A673 (cell line): ENCODE data around the gene ASPG. TPM values are rescaled to one million over a fixed set of nuclear protein-coding genes. Genes with fewer than 3 reads are reported as not detected.

Source experiments
- BruUV-seq: library from RNA; stranded (reverse); fragments of 400-500 nt; replicated peaks from 2 replicates; lab custom pipeline; 2021; lab: Mats Ljungman, UMichigan
- CTCF ChIA-PET: fragments of 300-600 bp; sonication (Branson Sonifier 250); formaldehyde crosslinking; loops from one replicate; lab custom pipeline; 2022; ENCODE audit warnings: antibody characterized with exemption; lab: Charles Lee
- POLR2A ChIA-PET: fragments of 300-600 bp; sonication (Branson Sonifier 250); formaldehyde crosslinking; loops from one replicate; lab custom pipeline; 2022; ENCODE audit warnings: antibody characterized with exemption; ENCODE audit not compliant: low non-redundant PET; lab: Charles Lee
- DNase-seq: peaks from one replicate; pipeline ENCODE4 v3.0.0-alpha.2; 2015; ENCODE audit warnings: low spot score
- H3K27ac ChIP-seq: fragments of 200-600 bp; sonication (generic); 2 replicates; pipeline ENCODE4 v1.5.1; 2016; ENCODE audit warnings: mixed run types, low read depth, mild to moderate bottlenecking, mixed read lengths, antibody characterized with exemption, low read length; ENCODE audit not compliant: poor library complexity, severe bottlenecking
- H3K27me3 ChIP-seq: fragments of 200-600 bp; sonication (generic); replicated peaks from 2 replicates; pipeline ENCODE4 v1.6.1; 2017; ENCODE audit warnings: mixed run types, low read depth, mild to moderate bottlenecking, mixed read lengths, antibody characterized with exemption, low read length; ENCODE audit not compliant: insufficient read depth, poor library complexity
- H3K36me3 ChIP-seq: fragments of 200-600 bp; sonication (generic); 2 replicates; pipeline ENCODE4 v1.6.1; 2016; ENCODE audit warnings: mixed run types, mild to moderate bottlenecking, mixed read lengths, antibody characterized with exemption, low read length; ENCODE audit not compliant: insufficient read depth, poor library complexity, severe bottlenecking
- H3K4me1 ChIP-seq: fragments of 200-600 bp; sonication (generic); 2 replicates; pipeline ENCODE4 v1.6.1; 2017; ENCODE audit warnings: mixed run types, mild to moderate bottlenecking, mixed read lengths, antibody characterized with exemption, low read length; ENCODE audit not compliant: insufficient read depth, poor library complexity, severe bottlenecking
- H3K4me3 ChIP-seq: fragments of 200-600 bp; sonication (generic); 2 replicates; pipeline ENCODE4 v1.5.1; 2016; ENCODE audit warnings: low read depth, mixed run types, mild to moderate bottlenecking, mixed read lengths, low read length; ENCODE audit not compliant: poor library complexity, severe bottlenecking
- H3K9me3 ChIP-seq: fragments of 200-600 bp; sonication (generic); 2 replicates; pipeline ENCODE4 v1.6.1; 2016; ENCODE audit warnings: mixed run types, low read depth, mild to moderate bottlenecking, mixed read lengths, antibody characterized with exemption, low read length; ENCODE audit not compliant: poor library complexity, severe bottlenecking
- EZH2 ChIP-seq: fragments of 200-600 bp; sonication (generic); IDR thresholded peaks from 2 replicates; pipeline ENCODE4 v1.6.1; 2017; ENCODE audit warnings: borderline replicate concordance, low read depth, mild to moderate bottlenecking, mixed read lengths, antibody characterized with exemption, low read length; ENCODE audit not compliant: poor library complexity, severe bottlenecking
- intact Hi-C: fragments of 100-400 bp; cut with micrococcal nuclease; formaldehyde crosslinking; loops from one replicate; pipeline ENCODE4 v1.10.0; 2022; ENCODE audit not compliant: unreplicated experiment
- total RNA-seq: library from RNA; stranded (reverse); gene quantifications from 2 replicates; pipeline ENCODE4 v1.2.3, GENCODE V29; 2021
- TF ChIP-seq, protein P1 (sequence below): fragments of 300-800, 200-600 bp; sonication (generic); conservative IDR thresholded peaks from 2 replicates; pipeline ENCODE4 v1.5.1; 2017; ENCODE audit warnings: low read depth, mild to moderate bottlenecking, antibody characterized with exemption, low read length, moderate library complexity, mixed read lengths

Gene ASPG
- total RNA-seq, 1 experiment from 2014 or later: not detected

DNA sequence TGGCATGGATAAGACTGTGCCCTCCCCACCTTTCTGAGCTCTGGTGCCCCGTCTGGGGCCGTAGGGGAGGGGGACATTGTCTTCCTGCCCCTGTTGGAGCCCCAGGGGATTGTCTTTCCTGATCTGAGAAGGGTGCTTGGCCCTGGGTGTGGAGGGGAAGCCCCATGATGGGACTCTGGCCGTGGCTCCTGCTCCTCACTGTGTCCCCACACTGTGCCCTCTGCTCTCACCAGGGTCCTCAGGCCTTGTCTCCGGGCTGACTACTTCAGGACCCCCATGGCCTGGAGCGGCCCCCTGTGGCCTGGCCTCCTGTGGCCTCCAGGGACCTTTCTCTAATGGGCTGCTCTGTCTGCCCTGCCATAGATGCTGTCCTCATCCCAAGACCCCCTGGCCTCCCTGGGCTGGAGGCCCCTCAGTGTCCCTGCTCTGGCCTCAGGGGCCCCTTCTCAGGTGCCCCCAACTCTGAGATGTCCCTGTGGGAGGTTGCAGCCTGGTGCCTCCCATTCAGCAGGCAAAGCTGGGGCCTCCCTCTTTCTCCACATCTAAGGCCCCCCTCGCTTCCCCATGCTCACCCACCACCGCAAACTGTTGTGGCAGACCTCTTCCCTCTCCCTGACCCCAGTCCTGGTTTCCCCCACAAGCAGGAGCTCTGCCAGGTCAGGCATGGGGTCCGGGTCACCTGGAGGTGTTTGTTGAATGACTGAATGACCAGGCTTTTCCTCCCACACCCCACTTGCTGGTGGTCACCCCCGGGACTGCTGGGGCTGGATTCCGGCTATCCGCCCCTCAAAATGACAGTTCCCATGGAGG, 56.8 kb downstream of the ASPG start:
- peaks cover 1% of the 10 kb centered on the region for H3K27me3 ChIP-seq
- peaks cover 22% of the 10 kb centered on the region for H3K4me1 ChIP-seq
- H3K4me3 ChIP-seq: no peak overlapping the region
- no peak overlapping the region for H3K27ac ChIP-seq
- H3K36me3 ChIP-seq: no peaks in the 10 kb centered on the region
- no peaks in the 10 kb centered on the region for H3K9me3 ChIP-seq
- ChIA-PET CTCF (no interaction called here), POLR2A (no interaction called here)
- TF ChIP-seq EZH2: no peak
- TF ChIP-seq, protein P1, sequence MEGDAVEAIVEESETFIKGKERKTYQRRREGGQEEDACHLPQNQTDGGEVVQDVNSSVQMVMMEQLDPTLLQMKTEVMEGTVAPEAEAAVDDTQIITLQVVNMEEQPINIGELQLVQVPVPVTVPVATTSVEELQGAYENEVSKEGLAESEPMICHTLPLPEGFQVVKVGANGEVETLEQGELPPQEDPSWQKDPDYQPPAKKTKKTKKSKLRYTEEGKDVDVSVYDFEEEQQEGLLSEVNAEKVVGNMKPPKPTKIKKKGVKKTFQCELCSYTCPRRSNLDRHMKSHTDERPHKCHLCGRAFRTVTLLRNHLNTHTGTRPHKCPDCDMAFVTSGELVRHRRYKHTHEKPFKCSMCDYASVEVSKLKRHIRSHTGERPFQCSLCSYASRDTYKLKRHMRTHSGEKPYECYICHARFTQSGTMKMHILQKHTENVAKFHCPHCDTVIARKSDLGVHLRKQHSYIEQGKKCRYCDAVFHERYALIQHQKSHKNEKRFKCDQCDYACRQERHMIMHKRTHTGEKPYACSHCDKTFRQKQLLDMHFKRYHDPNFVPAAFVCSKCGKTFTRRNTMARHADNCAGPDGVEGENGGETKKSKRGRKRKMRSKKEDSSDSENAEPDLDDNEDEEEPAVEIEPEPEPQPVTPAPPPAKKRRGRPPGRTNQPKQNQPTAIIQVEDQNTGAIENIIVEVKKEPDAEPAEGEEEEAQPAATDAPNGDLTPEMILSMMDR: no peak
- intact Hi-C loops: no loop called here
- no peak for DNase-seq
- no TSS peak for BruUV-seq

DNA sequence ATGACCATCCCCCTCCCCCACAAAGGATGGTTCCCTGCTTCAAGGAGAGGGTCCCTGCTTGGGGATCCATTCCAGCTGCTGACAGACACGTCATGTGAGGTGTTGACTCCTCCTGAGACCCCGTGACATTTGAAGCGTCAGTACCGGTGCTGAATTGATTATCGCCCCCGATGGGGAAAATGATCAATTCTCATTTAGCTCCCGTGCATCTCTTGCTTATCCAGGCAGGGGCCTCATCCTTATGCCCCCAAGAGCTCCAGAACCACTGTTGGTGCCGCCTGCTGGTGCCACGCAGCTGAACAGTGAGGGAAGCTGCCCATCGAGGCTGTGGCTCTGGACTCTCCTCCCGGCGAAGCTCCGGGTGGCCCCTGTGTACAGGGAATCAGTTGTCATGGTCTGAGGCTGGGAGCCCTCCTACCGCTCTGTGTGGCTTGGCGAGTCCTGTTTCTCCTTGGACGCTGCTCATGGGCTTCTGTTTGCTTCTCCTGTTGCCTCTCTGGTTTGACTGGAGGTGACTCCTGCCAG, 57.5 kb downstream of the ASPG start:
- ChIA-PET CTCF (no interaction called here), POLR2A (no interaction called here)
- no TSS peak for BruUV-seq
- intact Hi-C loops: no loop called here
- Histone ChIP-seq H3K9me3 (no peaks in the 10 kb centered on the region), H3K4me1 (peaks cover 16% of the 10 kb centered on the region), H3K4me3 (no peak overlapping the region), H3K27me3 (no peaks in the 10 kb centered on the region), H3K27ac (no peak overlapping the region), H3K36me3 (no peaks in the 10 kb centered on the region)
- TF ChIP-seq, protein P1: no peak
- TF ChIP-seq EZH2: no peak
- DNase-seq: no peak

DNA sequence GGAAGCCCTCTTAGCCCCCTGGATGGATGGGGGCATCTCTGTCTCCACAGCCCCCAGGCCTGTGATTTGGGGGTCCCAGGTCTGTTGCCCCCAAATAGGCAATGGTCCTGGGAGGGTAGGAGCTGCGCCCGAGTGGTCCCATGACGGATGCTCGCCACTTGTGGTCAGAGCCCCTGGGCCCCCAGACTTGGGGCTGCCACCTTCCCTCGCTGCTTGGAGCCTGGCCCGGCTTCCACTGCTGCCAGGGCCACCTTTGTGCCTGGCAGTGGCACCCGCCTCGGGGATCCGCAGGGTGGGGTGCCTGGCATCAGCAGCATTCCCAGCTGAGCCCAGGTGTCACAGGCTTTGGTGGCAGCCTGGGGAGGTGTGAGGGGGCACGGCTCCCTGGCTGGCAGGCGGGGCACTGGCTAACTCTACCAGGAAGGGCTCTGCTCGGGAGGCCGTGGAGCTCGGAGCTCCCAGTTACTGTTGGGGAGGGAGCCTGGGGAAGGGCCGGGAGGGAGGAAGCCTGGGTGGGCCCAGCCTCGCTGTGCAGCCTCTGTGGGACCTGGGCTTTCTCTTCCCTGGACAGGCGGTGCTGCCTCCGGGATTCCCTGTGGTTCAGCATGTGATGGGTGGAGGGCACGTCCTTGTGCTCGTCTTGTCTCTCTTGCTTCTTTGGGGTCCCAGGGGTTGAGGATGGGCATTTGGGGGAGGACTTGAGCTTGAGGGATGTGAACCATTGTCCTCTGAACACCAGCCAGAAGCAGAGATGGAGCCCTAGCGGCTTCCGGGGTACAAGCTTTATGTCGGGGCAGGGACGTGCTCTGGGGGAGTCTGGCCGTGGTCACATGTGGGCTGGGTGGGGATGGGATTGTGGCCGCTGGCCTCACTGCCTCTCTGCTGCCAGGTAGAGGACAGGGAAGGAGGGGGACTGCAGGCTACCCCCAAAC, 58.3 kb downstream of the ASPG start:
- Histone ChIP-seq H3K27ac (no peak overlapping the region), H3K4me1 (peaks cover 17% of the 10 kb centered on the region), H3K27me3 (no peaks in the 10 kb centered on the region), H3K4me3 (no peak overlapping the region), H3K36me3 (no peaks in the 10 kb centered on the region), H3K9me3 (no peaks in the 10 kb centered on the region)
- TF ChIP-seq, protein P1: no peak
- no peak for TF ChIP-seq EZH2
- ChIA-PET CTCF (no interaction called here), POLR2A (no interaction called here)
- intact Hi-C loops: no loop called here
- no peak for DNase-seq
- BruUV-seq: no TSS peak
